Activated CD8-positive, alpha-beta memory T cell treated with anti-CD3 and anti-CD28 coated beads for 24 hours (primary cell): ENCODE results near the gene FAM170A.

Source experiments
- DNase-seq: peaks from one replicate; pipeline ENCODE4 v3.0.0-alpha.2; 2020

FAM170A gene, protein sequence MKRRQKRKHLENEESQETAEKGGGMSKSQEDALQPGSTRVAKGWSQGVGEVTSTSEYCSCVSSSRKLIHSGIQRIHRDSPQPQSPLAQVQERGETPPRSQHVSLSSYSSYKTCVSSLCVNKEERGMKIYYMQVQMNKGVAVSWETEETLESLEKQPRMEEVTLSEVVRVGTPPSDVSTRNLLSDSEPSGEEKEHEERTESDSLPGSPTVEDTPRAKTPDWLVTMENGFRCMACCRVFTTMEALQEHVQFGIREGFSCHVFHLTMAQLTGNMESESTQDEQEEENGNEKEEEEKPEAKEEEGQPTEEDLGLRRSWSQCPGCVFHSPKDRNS

DNA sequence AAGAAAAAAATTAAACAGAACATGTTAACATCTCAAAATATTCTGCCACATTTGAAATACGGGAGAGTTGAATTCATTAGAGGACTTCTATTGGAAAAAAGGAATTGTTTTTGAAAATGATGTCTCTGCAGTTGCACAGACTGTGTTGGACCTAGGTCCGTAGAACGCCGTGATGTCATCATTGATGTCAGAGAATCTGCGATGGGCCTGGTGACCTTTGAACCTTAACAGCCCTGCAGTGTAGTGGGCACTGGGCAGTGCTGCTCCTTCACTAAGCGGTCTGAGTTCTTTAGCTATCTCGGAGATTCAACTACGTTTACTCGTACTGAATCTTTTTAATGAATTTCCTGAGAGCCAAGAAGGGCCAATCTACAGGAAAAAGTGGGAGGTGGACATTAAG lies at the start of gene FAM170A:
Gene FAM170A (plus strand): TSS at position 220 of the 400 bp plus-strand sequence. CDS start 211 bp downstream, outside the sequence.
- DNase-seq: no peak

DNA sequence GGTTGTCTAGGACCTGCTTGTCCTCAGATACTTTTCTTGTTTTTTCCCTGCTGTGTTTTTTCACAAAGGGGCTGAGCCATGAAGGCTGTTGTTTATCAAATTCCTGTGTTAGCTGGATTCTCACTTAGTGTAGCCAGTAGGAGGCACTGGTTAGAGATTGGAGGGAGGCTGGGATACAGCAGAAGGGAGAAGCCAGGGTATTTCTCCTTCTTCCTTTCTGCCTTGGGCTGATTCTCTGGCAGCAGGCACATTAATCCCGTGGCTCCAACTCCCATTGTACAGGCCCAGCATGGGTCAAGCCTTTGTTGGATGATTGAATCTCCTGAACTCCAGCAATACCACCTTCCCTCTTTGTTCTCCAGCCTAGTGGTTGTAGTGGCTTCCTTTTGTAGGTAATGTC lies 46.4 kb upstream of the FAM170A start:
- DNase-seq: no peak

DNA sequence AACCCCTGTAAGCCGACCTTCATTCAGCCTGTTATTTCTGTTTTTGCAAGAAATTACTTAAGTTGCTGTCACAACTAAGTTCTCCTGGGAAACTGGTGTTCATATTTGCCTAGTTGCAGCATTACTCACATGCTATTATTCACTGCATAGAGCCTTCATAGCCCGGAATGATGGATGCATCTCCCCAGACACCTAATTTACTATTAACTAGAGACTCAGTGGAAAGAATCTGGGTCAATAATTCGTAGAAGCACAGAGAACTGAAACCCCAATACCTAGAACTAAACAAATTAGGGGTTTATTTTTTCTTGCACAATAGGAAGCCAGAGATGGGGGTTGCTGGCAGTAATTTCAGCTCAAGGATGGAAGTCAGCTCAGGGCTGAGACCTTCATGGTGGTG lies 45.7 kb upstream of the FAM170A start:
- DNase-seq: no peak

DNA sequence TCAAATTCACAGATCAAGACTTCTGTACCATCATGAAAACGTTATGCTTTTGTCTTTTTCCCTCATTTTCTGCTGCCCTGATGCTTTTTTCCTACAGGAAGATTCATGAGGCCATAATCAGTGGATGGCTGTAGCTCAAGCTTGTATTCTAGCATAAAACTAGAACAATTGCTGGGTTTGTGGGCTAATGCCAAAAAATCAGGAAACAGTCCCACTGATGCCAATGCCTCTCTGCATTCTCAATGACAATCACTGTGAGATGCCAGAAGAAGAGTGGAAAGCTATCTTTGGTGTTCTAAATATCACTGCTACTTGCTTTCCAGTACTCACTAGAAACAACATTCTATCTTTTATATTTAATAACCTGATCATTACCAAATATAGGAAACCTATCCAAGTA lies 33.3 kb upstream of the FAM170A start:
- DNase-seq: no peak

DNA sequence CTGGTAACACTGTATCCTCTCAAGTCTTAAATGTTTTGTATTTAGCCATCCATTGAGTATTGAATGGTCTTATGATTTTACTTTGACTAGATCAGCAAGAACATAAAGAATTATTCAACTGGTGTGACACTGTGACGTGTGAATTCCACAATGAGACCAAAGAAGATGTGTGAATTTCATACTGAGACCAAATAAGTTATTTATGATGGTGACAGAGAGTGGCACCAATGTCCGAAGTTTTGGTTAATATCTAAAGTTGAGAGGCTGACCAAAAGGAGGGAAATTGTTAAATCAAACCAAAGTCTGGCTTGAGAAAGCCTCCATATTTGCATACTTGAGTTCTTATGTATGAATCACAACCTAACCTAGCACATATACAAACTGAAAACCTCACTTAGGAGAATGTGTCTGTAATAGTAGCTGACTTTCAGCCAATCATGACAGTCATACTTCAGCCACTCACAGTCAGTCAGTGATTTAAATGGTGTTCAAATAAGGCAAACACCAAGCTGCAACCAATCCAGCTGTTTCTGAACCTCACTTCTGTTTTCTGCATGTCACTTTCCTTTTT lies 31.5 kb upstream of the FAM170A start:
- DNase-seq: no peak

DNA sequence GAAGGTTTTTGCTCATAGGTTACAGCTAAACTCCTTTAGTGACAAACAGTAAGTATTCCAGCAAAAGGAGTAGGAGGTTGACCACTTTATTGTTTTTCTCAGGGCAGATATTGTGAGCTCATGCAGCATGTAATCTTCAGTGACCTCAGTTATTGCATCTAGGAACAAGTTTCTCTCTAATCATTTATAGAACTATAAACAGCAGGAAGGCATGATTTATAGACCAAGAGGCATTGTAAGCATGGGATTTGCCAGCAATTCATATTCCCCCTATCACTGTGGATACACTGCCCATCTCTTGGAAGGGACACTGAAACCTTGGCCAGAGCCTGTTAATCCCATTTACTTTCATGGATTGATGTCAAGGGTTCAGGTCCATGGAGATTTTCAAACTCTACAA lies 15.4 kb upstream of the FAM170A start:
- no peak for DNase-seq

DNA sequence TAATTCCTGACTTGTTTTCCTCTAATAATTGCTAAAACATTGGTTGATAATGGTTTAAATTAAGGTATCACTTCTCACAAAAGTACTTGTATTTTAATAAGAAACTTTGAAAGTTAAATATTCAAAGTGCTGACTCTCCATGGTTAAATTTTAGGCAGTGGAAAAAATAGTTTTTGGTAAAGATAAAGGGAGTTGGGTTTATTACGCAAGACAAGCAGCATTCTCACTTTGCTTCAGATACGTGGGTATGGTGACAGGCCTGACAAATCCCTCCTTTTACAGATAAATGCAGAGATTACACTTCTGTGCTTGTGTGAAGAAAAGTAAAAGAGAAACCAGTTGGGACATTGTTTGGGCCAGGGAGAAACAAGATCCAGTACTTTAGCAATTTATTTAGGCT lies 14.5 kb upstream of the FAM170A start:
- no peak for DNase-seq

DNA sequence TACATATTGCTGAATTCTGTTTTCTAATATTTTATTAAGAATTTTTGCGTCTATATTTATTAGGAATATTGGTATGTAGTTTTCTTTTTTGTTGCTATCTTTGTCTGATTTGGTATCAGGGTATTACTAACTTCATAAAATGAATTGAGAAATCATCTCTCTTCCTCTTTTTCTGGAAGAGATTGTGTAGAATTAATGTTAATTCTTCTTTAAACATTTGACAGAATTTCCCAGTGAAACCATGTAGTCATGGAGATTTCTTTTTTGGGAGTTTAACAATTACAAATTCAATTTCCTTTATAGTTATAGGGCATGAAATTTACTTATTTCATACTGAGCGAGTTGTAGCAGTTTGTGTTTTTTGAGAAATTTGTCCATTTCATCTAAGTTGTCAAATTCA lies 3.3 kb upstream of the FAM170A start:
- no peak for DNase-seq

DNA sequence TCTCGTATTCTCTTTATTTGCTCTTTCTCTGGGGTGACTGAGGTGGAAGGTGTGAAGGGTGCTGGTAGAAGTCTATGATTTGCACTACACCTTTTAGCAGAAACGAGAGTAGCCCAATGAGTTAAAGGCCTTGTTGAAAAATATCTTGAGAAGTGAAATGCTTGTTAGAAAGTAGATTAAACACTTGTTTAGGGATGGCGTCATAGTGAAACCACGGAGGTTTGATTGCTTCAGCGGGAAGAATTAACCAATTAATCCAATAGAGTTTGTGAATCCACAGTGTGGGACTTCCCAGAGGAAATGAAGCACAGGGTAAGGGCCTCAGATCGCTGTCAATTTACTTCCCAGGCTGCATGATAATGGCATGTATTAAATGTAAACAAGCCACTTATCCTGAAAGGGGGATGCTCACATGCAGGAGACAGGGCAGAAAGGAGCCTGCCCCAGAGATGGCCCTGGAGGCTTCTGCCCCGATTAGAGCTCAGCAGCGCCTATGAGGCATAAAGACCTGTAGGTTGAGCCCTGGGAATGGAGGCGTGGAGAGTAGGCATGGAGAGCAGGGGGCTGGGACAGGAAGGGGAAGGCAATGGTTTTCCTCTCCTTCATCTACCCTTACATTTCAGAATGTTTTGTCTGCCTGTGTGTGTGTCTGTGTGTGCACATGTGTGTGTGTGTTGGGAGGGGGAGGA lies 1.5 kb downstream of the FAM170A start:
- no peak for DNase-seq

DNA sequence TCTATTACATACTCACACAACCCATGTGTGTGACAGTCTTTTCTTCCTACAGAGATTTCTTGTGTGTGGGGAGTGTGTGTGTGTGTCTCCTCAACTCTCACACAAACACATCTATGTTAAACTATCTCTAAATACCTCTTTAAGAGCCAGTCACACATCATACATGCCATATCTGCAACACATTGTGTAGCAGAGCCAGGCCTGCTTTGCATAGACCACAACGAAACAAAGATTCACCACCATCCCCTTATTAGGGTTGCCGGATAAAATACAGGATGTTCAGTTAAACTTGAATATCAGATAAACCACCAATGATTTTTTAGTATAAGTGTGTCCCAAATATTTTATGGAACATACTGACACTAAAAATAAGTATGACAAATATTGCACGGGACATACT lies 2.3 kb downstream of the FAM170A start:
- DNase-seq: no peak

DNA sequence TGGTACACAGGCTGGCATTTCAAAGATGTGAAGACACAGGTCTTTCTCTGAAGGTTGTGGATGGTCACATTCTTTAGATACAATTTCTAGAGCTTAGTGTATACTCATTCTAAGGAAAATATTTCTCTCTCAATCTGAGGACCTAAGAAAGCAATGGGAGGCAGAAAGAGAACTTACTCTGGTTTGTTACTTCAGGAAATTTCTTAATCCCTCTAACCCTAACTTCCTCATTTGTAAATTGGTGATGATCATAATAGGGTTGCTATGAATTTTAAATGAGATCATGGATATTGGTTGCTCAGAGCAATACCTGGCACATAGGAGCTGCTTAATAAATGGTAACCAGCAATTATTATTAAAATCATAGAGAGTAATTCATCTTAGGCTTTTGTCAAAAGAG lies 22.1 kb downstream of the FAM170A start:
- no peak for DNase-seq

DNA sequence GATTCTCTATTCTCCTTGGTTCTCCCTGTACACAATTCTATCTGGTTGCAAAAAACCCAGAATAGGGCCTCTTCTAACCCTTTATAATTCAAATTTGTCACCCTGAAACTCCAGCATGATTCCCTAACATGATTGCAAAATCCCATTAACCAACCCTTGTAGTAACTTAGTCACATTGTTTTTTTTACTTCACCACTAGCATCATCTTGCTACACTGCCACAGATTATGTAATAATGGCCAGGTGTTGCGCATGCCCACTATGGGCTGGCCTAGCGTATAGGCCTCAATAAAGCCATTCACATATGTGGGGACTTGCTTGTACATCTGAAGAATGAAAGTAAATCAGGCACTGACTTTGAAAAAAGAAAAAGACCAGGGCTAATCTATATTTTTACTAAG lies 25.7 kb downstream of the FAM170A start:
- DNase-seq: no peak

DNA sequence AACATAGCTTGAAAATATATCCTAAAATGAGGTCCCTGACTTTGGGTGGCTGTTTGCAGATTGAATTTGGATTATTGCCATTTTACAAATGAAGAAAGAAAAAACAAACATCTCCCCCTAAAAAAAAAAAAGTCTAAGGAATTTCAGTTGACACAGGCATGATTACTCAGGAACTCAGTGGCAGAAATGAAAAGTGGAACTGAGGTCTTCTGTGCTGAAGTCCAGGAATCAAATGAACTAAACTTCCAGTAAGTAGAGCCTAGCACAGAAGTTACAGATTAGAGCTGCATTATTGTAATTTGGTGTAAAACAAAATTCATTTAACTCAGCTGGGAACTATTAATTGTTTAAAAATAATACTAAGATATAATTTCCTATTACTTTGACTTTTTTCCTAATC lies 26.7 kb downstream of the FAM170A start:
- DNase-seq: no peak

DNA sequence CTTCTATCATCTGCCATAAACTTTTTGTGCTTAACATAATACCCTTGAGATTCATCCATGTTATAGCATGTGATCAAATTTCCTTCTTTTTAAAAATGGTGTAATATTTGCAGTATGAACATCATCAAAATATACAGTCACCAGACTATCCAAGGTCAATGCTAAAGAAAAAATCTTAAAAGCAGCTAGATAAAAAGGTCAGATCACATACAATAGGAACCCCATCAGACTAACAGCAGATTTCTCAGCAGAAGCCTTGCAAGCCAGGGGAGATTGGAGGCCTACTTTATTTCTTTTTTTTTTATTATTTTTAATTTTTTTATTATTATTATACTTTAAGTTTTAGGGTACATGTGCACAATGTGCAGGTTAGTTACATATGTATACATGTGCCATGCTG lies 37.2 kb downstream of the FAM170A start:
- no peak for DNase-seq

DNA sequence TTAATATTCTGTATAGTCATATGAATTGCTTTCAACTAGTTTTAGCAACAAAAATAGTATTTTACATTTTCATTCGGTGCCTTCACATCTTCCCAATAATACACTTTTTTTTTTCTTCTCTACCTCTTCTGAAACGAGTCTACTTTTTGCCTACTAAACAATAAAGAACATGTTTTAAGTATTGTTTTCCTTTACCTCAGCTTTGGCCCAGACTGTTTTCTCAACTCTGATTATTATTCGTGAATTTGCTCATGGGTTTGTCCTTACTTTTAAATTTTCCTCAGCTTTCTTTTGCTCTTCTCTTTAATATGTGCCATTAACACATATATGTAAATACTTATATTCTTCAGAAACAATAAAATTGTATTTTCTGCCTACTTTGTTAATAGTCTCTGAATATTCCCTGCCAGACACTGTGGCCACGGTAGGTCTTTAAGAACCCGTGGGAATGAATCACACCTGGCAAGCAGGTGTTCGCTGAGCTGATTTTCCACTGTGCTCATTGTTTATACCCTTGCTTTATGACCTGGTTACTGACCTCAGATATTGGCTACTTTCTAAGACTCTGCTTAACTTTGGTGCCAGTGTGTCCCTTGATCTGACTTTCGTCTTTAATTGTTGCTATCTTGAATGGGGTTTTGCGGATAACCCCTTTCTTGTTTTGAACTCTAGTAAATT lies 49.1 kb downstream of the FAM170A start:
- DNase-seq: no peak

DNA sequence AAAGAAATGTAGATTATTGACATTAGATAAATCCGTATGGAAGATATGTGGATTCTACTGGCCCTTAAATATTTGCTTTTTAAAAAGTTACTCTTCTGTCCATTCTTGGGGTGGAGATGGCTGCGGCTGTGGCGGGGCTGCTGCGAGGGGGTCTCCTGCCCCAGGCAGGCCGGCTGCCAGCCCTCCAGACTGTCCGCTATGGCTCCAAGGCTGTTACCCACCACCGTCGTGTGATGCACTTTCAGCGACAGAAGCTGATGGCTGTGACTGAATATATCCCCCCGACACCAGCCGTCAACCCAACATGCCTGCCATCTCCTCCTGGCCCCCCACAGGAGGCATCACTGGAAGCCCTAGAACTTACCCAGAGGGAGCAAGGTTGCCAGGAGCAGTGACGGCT lies 50.7 kb downstream of the FAM170A start:
- no peak for DNase-seq

DNA sequence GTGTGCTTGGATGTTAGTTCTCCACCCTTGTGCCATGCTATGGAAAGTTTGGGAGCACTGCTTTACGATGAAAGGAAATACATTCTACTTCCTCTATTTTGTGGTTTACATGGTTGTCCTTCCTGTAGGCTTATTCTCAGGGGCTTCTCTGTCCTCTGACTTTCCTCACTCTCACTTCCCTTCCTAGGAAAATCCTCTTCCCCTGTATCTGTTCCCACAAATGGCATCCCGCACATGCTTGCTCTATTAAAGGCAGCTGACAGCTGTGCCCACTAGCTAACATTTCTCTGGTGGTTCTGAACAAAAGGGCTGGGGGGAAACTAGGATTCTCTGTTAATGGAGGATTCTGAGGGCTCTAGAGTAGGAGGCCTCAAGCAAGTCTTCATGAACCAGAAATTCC lies 52.4 kb downstream of the FAM170A start:
- DNase-seq: no peak

DNA sequence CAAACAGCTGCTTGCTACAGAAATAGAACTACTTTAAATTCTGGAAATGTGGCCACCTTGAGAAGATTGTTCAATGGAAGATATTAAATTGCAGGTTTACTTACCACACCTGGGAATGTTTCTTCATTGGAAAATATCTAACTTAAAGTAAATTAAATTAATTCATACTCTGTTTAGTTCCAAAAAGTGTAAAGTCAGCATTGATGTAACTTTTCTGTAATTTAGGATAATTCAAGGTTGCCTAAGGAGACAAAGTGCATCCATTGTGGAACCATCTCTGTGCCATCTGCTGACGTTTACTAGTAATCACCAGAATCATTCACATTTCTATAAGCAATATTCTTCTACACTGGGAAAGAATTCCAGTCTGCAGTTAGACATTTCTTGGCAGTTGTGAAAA lies 53.0 kb downstream of the FAM170A start:
- no peak for DNase-seq
